ENCODE data around the gene PHF8. TPM values are rescaled to one million over a fixed set of nuclear protein-coding genes. Genes with fewer than 3 reads are reported as not detected.

PHF8 gene
- total RNA-seq, 6 experiments from 2014 or later: 12.8 to 64.0 (median 22.1) TPM

- no peak for TF ChIP-seq CTCF (IDR thresholded peaks at IDR 0.05)
- no peak for TF ChIP-seq POLR2A (IDR thresholded peaks at IDR 0.05)
- intact Hi-C loops (cut with DNase I): no loop called here
- WGBS (ENCODE audit: insufficient coverage, low coverage, low lambda C conversion rate, missing lambda C conversion rate): 39% methylated on average over 2 of the region's 3 CpGs
- no peak for ATAC-seq
- no peak overlapping the region for H3K4me3 ChIP-seq
- no peaks in the 10 kb centered on the region for H3K9me3 ChIP-seq
- no peak overlapping the region for H3K27ac ChIP-seq
- no peaks in the 10 kb centered on the region for H3K27me3 ChIP-seq
- no peak for DNase-seq
- H3K4me1 ChIP-seq: no peaks in the 10 kb centered on the region
- H3K36me3 ChIP-seq: peaks cover 0 to 38% (median 0%) of the 10 kb centered on the region in 4 donors
Measured at GRCh38 chrX:53950130-53950733, 94.0 kb downstream of the PHF8 start.

- H3K4me3 ChIP-seq: no peak overlapping the region
- WGBS (ENCODE audit: insufficient coverage, low coverage, low lambda C conversion rate, missing lambda C conversion rate): 33% methylated on average over 1 of the region's 8 CpGs
- intact Hi-C loops (cut with DNase I): no loop called here
- TF ChIP-seq POLR2A (IDR thresholded peaks at IDR 0.05) (no peak), CTCF (IDR thresholded peaks at IDR 0.05) (no peak)
- no peak for ATAC-seq
- no peaks in the 10 kb centered on the region for H3K27me3 ChIP-seq
- H3K36me3 ChIP-seq: peaks cover 0 to 60% (median 11%) of the 10 kb centered on the region in 4 donors
- H3K27ac ChIP-seq: no peak overlapping the region
- H3K9me3 ChIP-seq: no peaks in the 10 kb centered on the region
- DNase-seq: no peak
- no peaks in the 10 kb centered on the region for H3K4me1 ChIP-seq
Measured at GRCh38 chrX:53940180-53940579, 104.1 kb downstream of the PHF8 start.

- TF ChIP-seq CTCF (IDR thresholded peaks at IDR 0.05): no peak
- no peak for TF ChIP-seq POLR2A (IDR thresholded peaks at IDR 0.05)
- no peak overlapping the region for H3K27ac ChIP-seq
- no peaks in the 10 kb centered on the region for H3K4me1 ChIP-seq
- intact Hi-C loops (cut with DNase I): no loop called here
- H3K4me3 ChIP-seq: no peak overlapping the region
- H3K9me3 ChIP-seq: no peaks in the 10 kb centered on the region
- no peaks in the 10 kb centered on the region for H3K27me3 ChIP-seq
- peak; percentile 5 to 61 (median 23) for ATAC-seq
- no CpG with 5 or more reads among the region's 3 CpGs for WGBS (ENCODE audit: insufficient coverage, low coverage, low lambda C conversion rate, missing lambda C conversion rate)
- H3K36me3 ChIP-seq: peaks cover 0 to 54% (median 7%) of the 10 kb centered on the region in 4 donors
- no peak for DNase-seq
Measured at GRCh38 chrX:53939127-53939526, 105.1 kb downstream of the PHF8 start.

GRCh38 chrX:53930515-53931380, 113.5 kb downstream of the PHF8 start:
- no peak overlapping the region for H3K4me3 ChIP-seq
- TF ChIP-seq CTCF (IDR thresholded peaks at IDR 0.05) (no peak), POLR2A (IDR thresholded peaks at IDR 0.05) (no peak)
- DNase-seq: no peak
- intact Hi-C loops (cut with DNase I): no loop called here
- H3K36me3 ChIP-seq: no peaks in the 10 kb centered on the region
- H3K4me1 ChIP-seq: no peaks in the 10 kb centered on the region
- H3K9me3 ChIP-seq: no peaks in the 10 kb centered on the region
- peak in 1 of 4 donors; percentile 33 for ATAC-seq
- no peaks in the 10 kb centered on the region for H3K27me3 ChIP-seq
- WGBS (ENCODE audit: insufficient coverage, low coverage, low lambda C conversion rate, missing lambda C conversion rate): 51% methylated on average over 5 of the region's 5 CpGs
- no peak overlapping the region for H3K27ac ChIP-seq

Data from right lobe of liver (tissue), 6 donors.